Right cardiac atrium (tissue), 5 donors: ENCODE measurements around the gene COX8C. TPM values are rescaled to one million over a fixed set of nuclear protein-coding genes. Genes with fewer than 3 reads are reported as not detected.

Experiments
- ATAC-seq, 2 donors: fragments of 200-7000 bp; cut with Tn5 transposase; one replicate each; pipeline versions ENCODE4 v1.8.0 to v1.9.1; 2020; ENCODE audit warnings: moderate library complexity in 2 of 2, mild to moderate bottlenecking in 1 of 2
- DNase-seq, 3 donors: peaks; one replicate each; pipeline ENCODE4 v3.0.0-alpha.2; 2020
- H3K27ac ChIP-seq: one replicate; pipeline ENCODE4 v1.5.1; 2013; ENCODE audit warnings: mild to moderate bottlenecking, low read length, control low read depth, moderate library complexity
- H3K27me3 ChIP-seq: one replicate; pipeline ENCODE4 v1.6.1; 2013; ENCODE audit not compliant: control insufficient read depth, insufficient read depth
- H3K4me1 ChIP-seq: one replicate; pipeline ENCODE4 v1.6.1; 2013; ENCODE audit warnings: low read length; ENCODE audit not compliant: control insufficient read depth, insufficient read depth
- H3K4me3 ChIP-seq: one replicate; pipeline ENCODE4 v1.5.1; 2013; ENCODE audit warnings: low read length, control low read depth
- H3K9me3 ChIP-seq: one replicate; pipeline ENCODE4 v1.6.1; 2013; ENCODE audit warnings: low read length; ENCODE audit not compliant: control insufficient read depth
- WGBS: extraction: QIAGEN DNeasy Blood & Tissue Kit; methylation state at CpG from one replicate; pipeline ENCODE4 v1.1.7; 2013; 5-methylcytosine and 5-hydroxymethylcytosine counted together
- intact Hi-C, 4 donors: fragments of 100-400 bp; cut with DNase I; formaldehyde crosslinking; loops; one replicate each; pipeline versions ENCODE4 v1.11.0 to v1.14.0; 2022 to 2023
- polyA plus RNA-seq: library from polyadenylated mRNA; stranded (reverse); fragments of 200-250 nt; gene quantifications from one replicate; pipeline ENCODE4 v1.2.3, GENCODE V29; 2013
- total RNA-seq, 4 donors: library from RNA; stranded (reverse); fragmentation: NEBNext Ultra II Directional; extraction: Animal tissue kit (Norgen Biotek cat#: 25700); gene quantifications; one replicate each; pipeline ENCODE4 v1.2.1, GENCODE V29; 2021
- donor health status: healthy with polysubstance abuse.
- donor health status: DM: no; HTN: yes; CAD: no.
- donor health status: DM: no; HTN: no; CAD: no.
- donor health status: DM: no; HTN: yes; CAD: no; lungs with severe emphysema.
- donor health status: DM: yes; HTN: yes; CAD: no.

COX8C gene
- total and polyA plus RNA-seq, 5 donors = 0.32 to 1.1 TPM; not detected in 3

- peaks cover 7% of the 10 kb centered on the region for H3K4me1 ChIP-seq
- no peaks in the 10 kb centered on the region for H3K9me3 ChIP-seq
- H3K4me3 ChIP-seq = no peak overlapping the region
- ATAC-seq = no peak
- DNase-seq = no peak
- H3K27me3 ChIP-seq = no peaks in the 10 kb centered on the region
- intact Hi-C loops = no loop called here
- H3K27ac ChIP-seq = no peak overlapping the region
- WGBS = 92% methylated on average over 4 of the region's 4 CpGs
Measured at GRCh38 chr14:93323600-93324174, 23.3 kb upstream of the COX8C start.

GRCh38 chr14:93326196-93326595 lies 20.8 kb upstream of the COX8C start:
- DNase-seq (no peak), ATAC-seq (no peak)
- intact Hi-C loops = no loop called here
- Histone ChIP-seq H3K4me3 (no peak overlapping the region), H3K27me3 (no peaks in the 10 kb centered on the region), H3K4me1 (peaks cover 5% of the 10 kb centered on the region), H3K27ac (no peak overlapping the region), H3K9me3 (no peaks in the 10 kb centered on the region)
- WGBS = 97% methylated on average over 5 of the region's 5 CpGs

GRCh38 chr14:93328546-93328945 lies 18.4 kb upstream of the COX8C start:
- no peaks in the 10 kb centered on the region for H3K9me3 ChIP-seq
- no peak overlapping the region for H3K4me3 ChIP-seq
- WGBS = 97% methylated on average over 6 of the region's 6 CpGs
- DNase-seq (no peak), ATAC-seq (no peak)
- peaks cover 2% of the 10 kb centered on the region for H3K4me1 ChIP-seq
- intact Hi-C loops = no loop called here
- no peak overlapping the region for H3K27ac ChIP-seq
- H3K27me3 ChIP-seq = no peaks in the 10 kb centered on the region

GRCh38 chr14:93329965-93330608 lies 16.9 kb upstream of the COX8C start:
- no peaks in the 10 kb centered on the region for H3K9me3 ChIP-seq
- H3K4me3 ChIP-seq = no peak overlapping the region
- intact Hi-C loops = no loop called here
- no peak for ATAC-seq
- H3K27me3 ChIP-seq = no peaks in the 10 kb centered on the region
- 72% methylated on average over 5 of the region's 5 CpGs for WGBS
- no peak overlapping the region for H3K27ac ChIP-seq
- peaks cover 2% of the 10 kb centered on the region for H3K4me1 ChIP-seq
- no peak for DNase-seq

- WGBS = 88% methylated on average over 2 of the region's 2 CpGs
- Histone ChIP-seq H3K27ac (no peak overlapping the region), H3K4me1 (peaks cover 2% of the 10 kb centered on the region), H3K9me3 (no peaks in the 10 kb centered on the region), H3K4me3 (no peak overlapping the region), H3K27me3 (no peaks in the 10 kb centered on the region)
- no peak for ATAC-seq
- intact Hi-C loops = no loop called here
- no peak for DNase-seq
Measured at GRCh38 chr14:93330609-93331000, 16.4 kb upstream of the COX8C start.

- Histone ChIP-seq H3K4me3 (peak overlapping the region; percentile 86), H3K27ac (peak overlapping the region; percentile 97), H3K9me3 (no peaks in the 10 kb centered on the region), H3K27me3 (no peaks in the 10 kb centered on the region), H3K4me1 (peaks cover under 1% of the 10 kb centered on the region)
- DNase-seq (peak; percentile 65 to 75 (median 69)), ATAC-seq (peak in 1 of 2 donors; percentile 44)
- intact Hi-C loops = no loop called here
- WGBS = 42% methylated on average over 17 of the region's 17 CpGs
Measured at GRCh38 chr14:93331002-93331727, 15.8 kb upstream of the COX8C start.

- no peaks in the 10 kb centered on the region for H3K4me1 ChIP-seq
- no peak for ATAC-seq
Measured at GRCh38 chr14:93331728-93332396, 15.1 kb upstream of the COX8C start.

GRCh38 chr14:93332397-93332852 lies 14.6 kb upstream of the COX8C start:
- ATAC-seq (peak; percentile 86 to 87), DNase-seq (peak; percentile 70 to 87 (median 85))
- under 1% methylated on average over 61 of the region's 61 CpGs for WGBS
- no peaks in the 10 kb centered on the region for H3K27me3 ChIP-seq
- intact Hi-C loops = no loop called here
- H3K4me1 ChIP-seq = no peaks in the 10 kb centered on the region
- H3K27ac ChIP-seq = peak overlapping the region; percentile 97
- H3K4me3 ChIP-seq = peak overlapping the region; percentile 86
- no peaks in the 10 kb centered on the region for H3K9me3 ChIP-seq

More at GRCh38 chr14:93331728-93332396, 15.1 kb upstream of the COX8C start:
- intact Hi-C loops = no loop called here
- 27% methylated on average over 21 of the region's 21 CpGs for WGBS
- no peaks in the 10 kb centered on the region for H3K9me3 ChIP-seq
- no peaks in the 10 kb centered on the region for H3K27me3 ChIP-seq
- H3K27ac ChIP-seq = peak overlapping the region; percentile 97
- no peak for DNase-seq
- peak overlapping the region; percentile 86 for H3K4me3 ChIP-seq

- Histone ChIP-seq H3K27me3 (no peaks in the 10 kb centered on the region), H3K4me3 (peak within 1 kb of the TSS; percentile 86), H3K9me3 (no peaks in the 10 kb centered on the region), H3K4me1 (no peaks in the 10 kb centered on the region), H3K27ac (peak within 1 kb of the TSS; percentile 97)
- intact Hi-C loops = no loop called here
- under 1% methylated on average over 74 of the region's 74 CpGs for WGBS
- DNase-seq (peak; percentile 96 to 98 (median 98)), ATAC-seq (peak; percentile 98 to 99)
Measured at GRCh38 chr14:93332853-93333630, 13.9 kb upstream of the COX8C start, which contains the start of gene BTBD7. Gene BTBD7, minus strand, starts transcription at chr14:93333036. Its CDS starts 36,985 bp downstream, at chr14:93296051.

- 5% methylated on average over 7 of the region's 7 CpGs for WGBS
- intact Hi-C loops = no loop called here
- ATAC-seq = no peak
Measured at GRCh38 chr14:93333631-93334103, 13.3 kb upstream of the COX8C start.

More at GRCh38 chr14:93333631-93334103, 13.3 kb upstream of the COX8C start:
- Histone ChIP-seq H3K4me3 (peak overlapping the region; percentile 86), H3K27ac (peak overlapping the region; percentile 94), H3K27me3 (no peaks in the 10 kb centered on the region), H3K4me1 (no peaks in the 10 kb centered on the region), H3K9me3 (no peaks in the 10 kb centered on the region)
- DNase-seq = no peak
